ENCODE results near the gene LRIF1.

GRCh38 chr1:110979154-110979553, 15.4 kb upstream of the LRIF1 start:
- TF ChIP-seq REST (IDR thresholded peaks at IDR 0.05; ENCODE audit: insufficient read depth in 1 of 2, low read depth in 2 of 2, low read length in 2 of 2), result no peak
- no peak for TF ChIP-seq POLR2AphosphoS5 (IDR thresholded peaks at IDR 0.05; ENCODE audit: low read depth, low read length)
- TF ChIP-seq SIN3A (IDR thresholded peaks at IDR 0.05; ENCODE audit: borderline replicate concordance, insufficient read depth, low read length), result no peak
- TF ChIP-seq FOXP2 (optimal IDR thresholded peaks at IDR 0.05; ENCODE audit: borderline replicate concordance, extremely low read depth, extremely low read length, insufficient read depth), result no peak

Measured in PFSK-1 (cell line).